ENCODE data around the gene KDM4C.

The KDM4C gene

DNA sequence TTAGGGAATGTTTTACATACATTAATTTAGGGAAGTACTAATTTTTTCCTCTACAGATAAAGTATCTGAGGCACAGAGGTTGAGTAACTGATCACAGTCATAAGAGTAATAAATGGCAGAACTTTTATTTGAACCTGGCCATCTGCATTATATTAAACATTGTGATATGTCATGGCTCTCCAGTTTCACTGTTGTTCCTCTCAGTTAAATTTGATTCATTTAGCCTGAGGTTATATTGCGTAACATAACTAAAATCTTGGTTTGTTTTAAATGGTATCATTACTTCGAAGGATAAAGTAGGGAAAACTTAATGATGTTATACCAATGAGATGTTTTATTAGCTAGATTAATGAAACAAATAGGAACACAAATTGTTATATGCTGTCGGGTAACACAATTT lies 284.4 kb downstream of the KDM4C start:
- DNase-seq (ENCODE audit: low read depth in 2 of 2), result no peak

DNA sequence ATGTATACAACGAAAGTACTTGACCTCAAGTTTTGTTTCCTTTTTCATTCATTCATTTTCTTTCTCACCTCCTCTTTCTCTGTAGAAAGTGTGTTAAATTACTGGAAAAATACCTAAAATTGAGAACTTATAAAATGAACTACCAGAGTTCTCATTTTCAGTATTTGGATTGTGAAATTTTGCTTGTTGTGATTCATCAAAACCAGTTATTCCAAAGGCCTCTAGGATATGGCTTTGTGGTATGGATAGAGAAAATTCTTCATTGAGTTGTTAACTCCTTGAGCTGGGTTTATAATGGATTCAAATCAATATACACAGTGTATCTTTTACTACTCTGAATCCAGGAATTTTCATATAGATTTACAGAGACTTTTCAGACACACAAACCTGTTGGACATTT lies 287.6 kb downstream of the KDM4C start:
- no peak for DNase-seq (ENCODE audit: low read depth in 2 of 2)

DNA sequence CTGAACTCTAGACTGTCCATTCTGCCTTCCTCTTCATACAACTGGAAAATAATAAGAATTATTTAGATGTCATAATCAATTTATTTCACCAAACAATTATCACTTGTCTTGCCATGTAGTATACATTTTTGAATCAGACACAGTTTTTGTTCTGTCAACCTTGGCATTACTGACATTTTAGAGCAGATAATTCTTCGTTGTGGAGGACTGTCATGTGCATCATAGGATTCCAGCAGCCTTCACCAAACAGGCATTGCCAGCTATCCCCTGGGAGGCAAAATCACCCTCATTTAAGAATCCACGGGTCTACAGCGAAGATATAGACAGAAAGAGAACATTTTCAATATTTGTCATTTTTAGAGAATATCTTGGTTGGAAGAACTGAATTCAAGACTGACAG lies 293.9 kb downstream of the KDM4C start:
- no peak for DNase-seq (ENCODE audit: low read depth in 2 of 2)

DNA sequence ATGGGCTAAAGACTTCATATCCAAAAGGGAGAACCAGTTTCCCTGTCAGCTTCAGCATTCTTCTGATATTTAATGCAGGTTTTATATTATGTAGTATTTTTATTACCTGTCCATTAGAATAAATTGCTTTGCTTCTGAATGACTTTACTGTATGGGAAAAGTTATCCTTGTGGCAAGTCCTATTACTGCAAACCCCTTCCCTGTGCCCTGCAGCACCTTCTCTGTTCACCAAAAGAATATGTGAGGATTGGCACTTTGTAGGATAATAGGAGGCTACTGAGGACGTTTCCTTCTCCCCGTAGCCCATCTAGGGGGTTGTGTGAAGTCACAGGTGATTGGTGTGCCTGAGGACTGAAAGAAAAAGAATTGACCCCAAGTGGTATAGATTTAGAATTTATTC lies 296.1 kb downstream of the KDM4C start:
- DNase-seq (ENCODE audit: low read depth in 2 of 2), result no peak

DNA sequence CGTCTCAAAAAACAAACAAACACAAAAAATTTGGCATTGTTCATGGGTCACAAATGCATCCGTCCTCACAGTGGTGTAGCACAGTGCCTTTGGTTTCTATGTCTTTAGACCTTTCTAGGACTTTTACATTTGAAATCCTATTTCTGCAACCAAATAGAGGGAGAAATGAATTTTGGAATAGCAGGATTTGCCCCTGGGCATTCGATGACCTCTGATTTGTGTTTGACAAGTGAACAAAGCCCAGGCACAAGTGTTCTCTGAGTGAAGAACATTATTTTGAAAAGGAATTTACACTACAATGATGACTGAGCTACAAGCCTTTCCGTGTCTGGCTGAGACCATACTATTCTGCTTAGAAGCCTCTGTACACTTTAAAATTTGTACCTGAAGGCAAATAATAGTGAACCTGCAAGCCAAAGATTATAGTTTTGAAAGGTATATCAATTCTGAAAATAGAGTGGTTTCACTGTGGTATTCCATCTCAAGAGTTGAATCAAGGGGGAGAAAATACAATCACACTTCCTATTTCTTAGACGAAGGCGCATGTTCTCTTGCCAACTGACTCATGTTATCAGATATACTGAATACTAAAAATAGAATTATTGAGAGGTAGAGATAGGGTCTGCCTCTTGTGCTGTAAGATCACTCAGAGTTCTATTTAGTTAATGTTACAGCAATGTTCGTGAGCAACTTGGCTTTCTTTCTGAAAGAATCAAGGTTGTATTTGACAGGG lies 297.6 kb downstream of the KDM4C start:
- DNase-seq (ENCODE audit: low read depth in 2 of 2), result no peak

DNA sequence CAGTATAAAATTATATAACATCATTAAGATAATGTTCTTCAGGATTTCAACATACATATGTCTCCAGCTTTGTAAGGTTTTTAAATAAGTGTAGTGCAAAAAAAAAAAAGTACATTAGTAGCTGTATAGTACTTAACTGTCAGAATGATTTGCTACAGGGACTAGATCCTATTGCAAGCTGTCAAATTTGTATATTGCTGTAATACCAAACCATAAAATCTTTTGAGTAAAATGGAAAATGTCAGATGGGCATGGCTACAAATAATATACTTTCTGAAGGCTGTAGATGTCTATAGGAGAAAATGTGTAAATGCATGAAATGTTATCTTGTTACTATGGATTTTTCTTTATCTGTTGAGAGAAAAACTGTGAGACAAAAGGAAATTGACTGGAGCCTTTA lies 298.5 kb downstream of the KDM4C start:
- no peak for DNase-seq (ENCODE audit: low read depth in 2 of 2)

DNA sequence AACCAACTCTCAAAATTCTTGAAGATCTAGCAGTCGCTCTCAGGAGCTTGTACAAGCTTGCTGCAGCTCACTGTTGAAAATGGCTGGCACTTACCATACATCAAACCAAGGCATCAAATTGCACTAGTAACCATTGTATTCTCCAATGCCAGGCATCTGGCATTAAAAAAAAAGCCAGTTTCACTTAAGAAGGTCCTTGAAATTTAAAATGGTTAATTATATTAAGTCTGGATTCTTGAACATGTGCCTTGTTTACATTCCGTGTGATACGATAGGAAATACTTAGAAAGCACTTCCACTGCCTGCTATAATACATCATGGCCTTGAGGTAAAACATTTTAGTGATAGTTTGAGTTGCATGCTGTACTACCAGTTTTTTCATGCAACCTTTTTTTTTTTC lies 300.7 kb downstream of the KDM4C start:
- DNase-seq (ENCODE audit: low read depth in 2 of 2), result no peak

DNA sequence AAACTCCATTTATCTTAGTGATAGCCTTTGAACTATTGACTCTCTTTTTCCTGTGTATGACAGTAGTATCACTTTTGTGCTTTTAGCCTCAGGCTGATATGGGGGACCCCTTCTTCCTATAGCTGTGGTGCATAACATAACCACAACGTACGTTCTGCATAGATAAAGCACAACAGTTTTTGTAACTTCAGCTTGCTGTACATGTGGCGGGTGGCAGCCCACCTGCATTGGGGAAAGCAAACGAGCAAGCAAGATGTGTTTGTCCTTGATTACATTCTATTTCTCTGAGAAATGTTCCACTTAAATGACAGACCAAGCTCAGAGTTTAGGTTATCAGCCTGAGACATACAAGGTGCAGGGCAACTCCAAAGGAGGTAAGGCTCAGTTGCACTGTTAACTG lies 309.4 kb downstream of the KDM4C start:
- no peak for DNase-seq (ENCODE audit: low read depth in 2 of 2)

DNA sequence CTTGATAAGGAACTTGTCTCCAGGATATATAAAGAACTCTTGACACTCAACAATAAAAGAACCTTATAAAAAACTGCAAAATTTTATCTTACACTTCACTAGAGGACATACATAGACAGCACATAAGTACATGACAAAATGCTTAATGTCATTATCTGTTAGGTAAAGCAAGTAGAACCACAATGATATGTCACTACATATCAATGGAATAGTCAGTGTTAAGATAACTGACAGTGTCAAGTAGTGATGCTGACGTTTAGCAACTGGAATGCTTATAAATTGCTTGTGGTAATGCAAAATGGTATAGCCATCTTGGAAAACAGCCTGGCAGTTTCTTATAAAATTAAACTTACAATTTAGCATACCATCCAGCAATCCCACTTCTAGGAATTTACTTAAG lies 314.1 kb downstream of the KDM4C start:
- no peak for DNase-seq (ENCODE audit: low read depth in 2 of 2)

DNA sequence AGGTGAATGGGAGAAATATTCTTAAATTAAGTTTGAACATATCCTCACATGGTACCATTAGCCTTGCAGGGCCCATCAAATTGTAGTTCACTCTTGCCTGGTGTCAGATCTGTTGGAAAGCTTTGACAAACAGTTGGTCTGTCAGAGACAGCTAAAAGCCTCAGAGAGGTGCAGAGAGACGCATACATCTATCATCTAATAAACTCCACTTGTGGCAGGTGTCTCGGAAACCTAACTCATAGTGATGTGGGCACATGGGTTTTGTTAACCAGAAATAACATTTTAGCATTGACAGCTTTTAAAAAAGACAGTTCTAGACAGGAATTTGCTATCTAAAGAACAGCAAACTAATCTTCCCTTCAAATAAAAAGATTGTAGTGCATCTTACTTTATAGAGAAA lies 315.9 kb downstream of the KDM4C start:
- DNase-seq (ENCODE audit: low read depth in 2 of 2), result no peak

DNA sequence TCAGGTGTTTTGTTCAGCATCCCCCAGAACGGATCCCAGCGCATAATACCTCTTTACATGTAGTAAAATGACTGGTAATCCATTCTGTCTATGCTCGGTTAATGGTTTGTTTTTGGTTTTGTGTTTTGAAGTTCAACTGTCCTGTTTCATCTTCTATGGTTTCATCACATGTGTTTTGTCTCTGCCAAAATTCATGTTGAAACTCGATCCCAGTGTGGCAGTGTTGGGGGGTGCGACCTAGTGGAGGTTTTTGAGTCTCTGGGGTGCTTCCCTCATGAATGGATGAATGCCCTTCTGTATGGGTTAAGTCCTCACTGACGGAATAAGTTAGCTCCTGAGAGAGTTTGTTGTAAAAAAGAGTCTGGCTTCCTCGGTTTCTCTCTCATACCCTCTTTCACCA lies 317.4 kb downstream of the KDM4C start:
- DNase-seq (ENCODE audit: low read depth in 2 of 2), result no peak

DNA sequence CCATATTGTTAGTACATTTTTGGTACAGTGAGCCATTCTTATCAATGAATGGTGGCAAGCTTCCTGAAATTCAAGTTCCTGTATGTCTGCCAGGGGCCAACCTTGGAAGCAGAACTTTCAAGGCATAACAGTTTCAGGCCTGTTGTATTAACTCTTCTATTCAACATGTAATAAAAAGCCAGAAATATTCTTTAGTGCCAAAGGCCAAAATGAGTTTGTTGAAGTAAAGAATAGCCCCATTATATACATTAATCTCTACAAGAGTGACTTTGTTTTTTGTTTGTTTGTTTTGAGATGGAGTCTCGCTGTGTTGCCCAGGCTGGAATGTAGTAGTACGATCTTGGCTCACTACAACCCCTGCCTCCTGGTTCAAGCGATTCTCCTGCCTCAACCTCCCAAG lies 321.3 kb downstream of the KDM4C start:
- DNase-seq (ENCODE audit: low read depth in 2 of 2), result no peak

DNA sequence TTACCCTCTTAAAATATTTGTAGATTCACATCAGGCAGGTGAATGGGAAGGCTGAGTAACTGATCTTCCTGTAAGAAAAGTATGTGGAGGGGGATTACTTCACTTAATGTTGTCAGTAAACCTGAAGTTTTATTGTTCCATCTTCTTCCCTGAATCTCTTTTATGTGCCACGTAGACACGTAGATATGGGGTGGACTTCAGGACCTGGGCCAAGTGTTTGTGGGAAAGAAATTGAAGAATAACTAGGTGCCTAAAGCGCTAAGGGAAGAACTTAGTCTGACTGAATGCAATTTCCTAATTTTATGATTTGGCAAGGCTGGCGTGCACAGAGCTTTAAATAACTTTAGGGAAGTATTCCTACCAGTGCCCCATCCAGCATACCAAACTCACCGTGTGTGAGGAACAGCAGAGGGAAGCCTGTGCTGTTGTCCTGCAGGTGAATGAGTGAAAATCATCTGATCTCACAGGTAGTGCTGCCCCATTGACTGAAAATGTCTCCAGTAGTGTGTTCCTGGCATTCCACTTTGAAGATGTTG lies 323.4 kb downstream of the KDM4C start:
- DNase-seq (ENCODE audit: low read depth in 2 of 2), result no peak

DNA sequence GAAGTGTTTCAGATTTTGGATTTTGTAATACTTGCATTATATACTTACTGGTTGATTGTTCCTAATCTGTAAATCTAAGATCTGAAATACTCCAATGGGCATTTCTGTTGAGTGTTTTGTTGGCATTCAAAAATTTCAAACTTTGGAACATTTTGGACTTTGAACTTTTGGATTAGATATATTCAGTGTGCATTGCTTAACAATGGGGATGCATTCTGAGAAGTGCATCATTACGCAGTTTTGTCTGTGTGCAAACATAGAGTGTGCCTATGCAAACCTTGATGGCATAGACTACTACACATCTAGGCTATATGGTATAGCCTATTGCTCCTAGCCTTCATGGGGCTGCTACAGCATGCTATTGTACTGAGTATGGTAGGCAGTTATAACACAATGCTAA lies 325.4 kb downstream of the KDM4C start:
- no peak for DNase-seq (ENCODE audit: low read depth in 2 of 2)

DNA sequence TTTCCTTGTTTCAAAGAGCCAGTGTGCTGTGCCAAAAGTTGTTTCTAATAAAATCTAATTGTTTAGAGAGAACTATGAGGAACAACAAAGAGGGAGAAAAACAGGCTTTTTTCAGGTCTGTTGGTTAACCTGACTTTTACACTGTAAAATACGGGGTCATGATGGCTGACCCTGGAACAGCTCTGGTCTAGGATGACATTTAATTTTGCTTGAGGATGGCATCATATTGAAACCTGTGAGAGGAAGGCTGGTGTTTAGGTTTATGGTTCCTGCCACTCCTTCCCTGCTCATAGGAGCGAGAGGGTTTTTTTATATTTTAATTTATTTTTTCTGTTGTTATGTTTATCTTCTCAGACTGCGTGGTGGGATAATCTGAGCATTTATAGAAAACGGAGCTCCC lies 327.6 kb downstream of the KDM4C start:
- no peak for DNase-seq (ENCODE audit: low read depth in 2 of 2)

DNA sequence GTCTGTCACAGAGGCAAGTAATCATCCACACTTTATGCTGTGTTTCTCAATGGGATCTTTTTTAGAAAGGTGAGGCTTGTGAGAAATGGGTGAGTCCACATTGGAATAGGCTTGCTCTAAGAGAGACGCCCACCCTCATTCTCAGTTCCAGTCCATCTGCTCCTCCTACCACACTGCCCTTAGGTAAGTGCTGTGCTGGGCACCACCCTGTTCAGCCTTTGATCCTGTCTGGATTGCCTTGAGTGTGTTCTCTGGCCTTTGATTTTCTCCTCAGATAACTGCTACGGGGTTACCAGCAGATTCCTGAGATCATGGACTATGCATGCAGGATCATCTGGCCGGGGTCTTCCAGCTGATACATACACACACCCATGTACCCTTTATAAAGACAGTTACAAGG lies 328.6 kb downstream of the KDM4C start:
- DNase-seq (ENCODE audit: low read depth in 2 of 2), result no peak

DNA sequence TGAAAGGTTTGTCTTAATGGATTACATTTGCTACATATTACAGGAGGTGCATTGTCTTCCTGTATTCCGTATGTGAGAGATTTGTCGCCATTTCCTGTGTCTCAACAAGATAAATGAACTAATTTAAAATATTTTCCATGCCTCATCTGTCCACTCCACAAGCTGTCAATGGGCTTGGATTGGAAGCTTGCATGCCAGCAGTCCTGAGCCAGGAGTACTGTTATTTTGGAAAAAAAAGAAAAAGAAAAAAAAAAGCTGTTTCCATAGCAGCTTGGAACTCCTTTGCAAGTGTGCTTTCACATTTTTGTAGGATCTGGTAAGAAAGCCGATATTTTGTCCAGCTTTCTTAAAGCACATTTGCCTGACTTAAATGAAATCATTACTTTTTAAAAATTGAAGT lies 330.8 kb downstream of the KDM4C start:
- no peak for DNase-seq (ENCODE audit: low read depth in 2 of 2)

DNA sequence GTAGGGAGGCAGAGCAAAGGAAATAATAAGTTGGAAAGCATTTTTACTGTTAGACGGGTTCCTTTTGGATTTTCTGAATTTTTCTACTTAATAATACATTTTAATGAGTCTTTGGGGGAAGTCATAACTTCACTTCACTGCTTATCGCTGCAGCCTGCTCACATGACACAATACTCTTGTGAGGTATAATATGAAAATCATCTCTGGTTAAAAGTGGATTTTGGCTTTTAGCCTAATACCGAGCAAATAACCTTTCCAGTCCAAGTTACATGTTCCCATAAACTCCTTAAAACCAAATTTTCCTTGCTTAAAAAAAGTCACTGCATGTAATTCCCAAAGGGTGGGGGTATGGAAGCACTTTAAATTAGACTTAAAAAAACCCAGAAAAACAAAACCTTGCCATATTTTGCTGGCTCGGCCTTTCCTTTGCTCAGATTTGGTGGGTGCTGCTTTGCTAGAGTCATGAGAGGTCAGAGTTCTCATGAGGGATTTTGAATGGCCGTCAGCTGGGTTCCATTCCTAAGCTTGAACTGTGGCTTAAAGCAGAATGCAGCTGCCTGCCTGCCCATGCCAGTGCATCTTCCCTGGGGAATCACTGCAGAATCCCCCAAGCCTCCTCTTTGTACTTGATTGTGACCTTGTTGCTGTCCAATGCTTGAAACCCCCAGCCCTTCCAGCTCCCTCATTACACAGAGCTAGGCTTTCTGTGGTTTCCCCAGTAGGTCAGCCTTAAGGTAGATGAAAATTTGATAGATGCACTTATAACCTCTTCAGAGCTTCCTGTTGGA lies 331.8 kb downstream of the KDM4C start:
- DNase-seq (ENCODE audit: low read depth in 2 of 2), result no peak

DNA sequence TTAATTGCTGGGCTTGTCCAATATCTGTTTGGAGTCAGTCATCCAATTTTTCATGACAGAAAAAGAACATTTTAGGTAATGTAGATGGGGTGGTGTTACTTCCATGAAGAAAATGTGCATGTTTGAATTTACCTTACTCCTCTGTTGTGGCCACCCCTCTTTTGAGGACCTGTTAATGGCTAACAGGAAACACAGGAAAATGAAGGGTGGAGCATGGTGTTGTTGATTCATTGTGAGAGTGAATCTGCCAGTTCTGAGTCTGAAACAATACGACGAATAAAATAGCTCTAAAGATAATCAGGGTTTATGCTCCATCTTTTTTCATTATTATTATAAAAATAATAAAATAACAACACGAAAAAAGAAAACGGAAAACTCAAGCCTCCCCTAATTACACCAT lies 335.3 kb downstream of the KDM4C start:
- DNase-seq (ENCODE audit: low read depth in 2 of 2), result no peak

DNA sequence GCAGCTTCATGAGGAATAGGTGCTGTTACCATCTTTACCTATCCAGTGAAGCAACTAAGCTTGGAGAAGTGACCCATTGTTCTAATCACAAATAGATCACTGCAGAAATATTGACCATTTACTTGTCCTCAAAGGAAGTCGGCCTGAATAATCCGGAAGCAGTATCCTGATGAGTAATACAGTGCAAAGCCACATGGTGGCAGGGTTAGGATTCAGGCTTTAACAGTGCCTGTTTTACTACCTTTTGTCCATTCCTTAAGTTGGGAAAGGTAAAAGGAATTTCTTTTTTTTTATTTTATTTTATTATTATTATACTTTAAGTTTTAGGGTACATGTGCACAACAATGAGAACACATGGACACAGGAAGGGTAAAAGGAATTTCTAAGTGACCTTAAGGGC lies 336.3 kb downstream of the KDM4C start:
- DNase-seq (ENCODE audit: low read depth in 2 of 2), result no peak

DNA sequence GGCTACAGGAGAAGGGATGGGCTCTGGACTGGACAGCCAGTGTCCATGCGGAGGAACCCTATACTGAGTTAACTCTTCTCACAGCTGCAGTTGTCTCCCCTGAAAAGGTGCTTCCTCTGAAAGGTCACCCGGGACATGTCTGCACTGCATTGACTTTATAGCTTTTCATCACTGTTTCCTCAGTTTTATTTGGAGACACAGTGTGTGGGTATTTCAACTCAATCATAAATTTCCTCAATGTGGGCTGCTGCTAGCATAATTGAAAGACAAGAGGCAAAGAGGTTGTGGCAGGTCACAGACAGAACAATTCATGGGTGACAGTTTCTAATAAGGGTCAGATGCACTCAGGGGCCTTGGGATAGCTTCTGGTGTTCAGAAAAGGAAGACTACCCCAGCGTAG lies 336.8 kb downstream of the KDM4C start:
- no peak for DNase-seq (ENCODE audit: low read depth in 2 of 2)

DNA sequence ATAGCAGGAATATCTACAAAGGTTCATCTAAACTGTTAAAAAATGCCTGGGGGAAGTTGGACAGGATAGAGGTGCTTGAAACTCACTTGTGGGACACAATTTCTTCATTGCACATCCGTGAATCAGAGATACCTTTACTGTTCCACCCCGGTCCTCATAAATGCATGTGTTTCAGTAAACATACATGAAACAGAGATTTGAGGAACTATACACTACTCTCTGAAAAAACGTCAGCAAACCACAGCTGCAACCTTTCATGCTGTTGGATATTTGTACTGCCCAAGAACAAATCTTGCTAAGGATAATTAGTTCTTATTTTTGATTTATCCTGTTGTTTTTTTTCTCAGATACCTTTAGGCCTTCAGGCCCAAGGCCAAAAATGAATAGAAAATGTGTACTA lies 337.3 kb downstream of the KDM4C start:
- no peak for DNase-seq (ENCODE audit: low read depth in 2 of 2)

DNA sequence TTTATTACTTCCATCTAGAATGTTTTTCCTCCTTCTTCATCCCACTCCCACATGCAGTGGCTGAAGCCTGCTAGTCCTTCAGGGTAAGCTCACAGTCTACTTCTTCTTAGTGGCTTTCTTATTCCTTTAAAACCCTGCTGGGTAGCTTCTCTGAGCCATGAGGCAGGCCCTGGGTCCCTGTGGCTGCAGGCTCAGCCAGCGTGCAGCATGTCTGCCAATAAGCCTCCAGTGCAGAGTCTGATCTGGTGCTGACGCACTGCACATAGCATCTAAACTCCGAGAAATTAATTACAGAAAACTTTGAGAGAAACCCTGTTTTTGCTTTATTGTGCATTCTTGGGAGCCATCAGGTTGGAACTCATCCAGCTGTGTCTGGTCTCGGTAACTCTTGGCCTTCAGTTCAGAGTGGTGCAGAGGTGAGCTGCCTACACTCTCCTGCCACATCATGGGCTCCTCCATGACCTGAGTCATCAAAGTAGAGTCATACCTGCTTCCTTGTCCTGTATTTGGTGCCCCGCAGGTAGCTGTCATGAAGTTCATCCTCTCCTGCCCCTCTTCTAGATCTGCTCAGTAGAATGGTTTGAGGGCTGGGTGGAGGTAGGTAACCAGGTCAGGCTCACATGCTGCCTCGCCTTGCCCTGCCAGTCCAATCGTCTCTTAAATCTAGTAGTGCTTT lies 339.4 kb downstream of the KDM4C start:
- DNase-seq (ENCODE audit: low read depth in 2 of 2), result no peak
